MM.1S (cell line): ENCODE measurements around the gene COL27A1.

Source experiments
- DNase-seq: peaks from one replicate; pipeline ENCODE4 v3.0.0-alpha.2; 2015
- H2AFZ ChIP-seq: fragments of 300-600 bp; sonication (generic); 2 replicates; pipeline ENCODE4 v1.6.0; 2016; ENCODE audit warnings: antibody characterized with exemption, low read length
- H3F3A ChIP-seq: fragments of 300-600 bp; sonication (generic); 2 replicates; pipeline ENCODE4 v1.6.1; 2016; ENCODE audit warnings: mild to moderate bottlenecking, antibody characterized with exemption, low read length, moderate library complexity, mixed read lengths; ENCODE audit not compliant: insufficient read depth
- H3K27ac ChIP-seq: fragments of 300-600 bp; sonication (generic); 2 replicates; pipeline ENCODE4 v1.5.1; 2016; ENCODE audit warnings: mild to moderate bottlenecking, low read length
- H3K27me3 ChIP-seq: fragments of 300-600 bp; sonication (generic); replicated peaks from 2 replicates; pipeline ENCODE4 v1.6.0; 2016; ENCODE audit warnings: low read length; ENCODE audit not compliant: insufficient read depth
- H3K36me3 ChIP-seq: fragments of 300-600 bp; sonication (generic); replicated peaks from 2 replicates; pipeline ENCODE4 v1.6.1; 2016; ENCODE audit warnings: mild to moderate bottlenecking, low read length, mixed read lengths; ENCODE audit not compliant: insufficient read depth
- H3K4me1 ChIP-seq: fragments of 300-600 bp; sonication (generic); 2 replicates; pipeline ENCODE4 v1.6.1; 2016; ENCODE audit warnings: low read length, mixed read lengths
- H3K4me2 ChIP-seq: fragments of 300-600 bp; sonication (generic); 2 replicates; pipeline ENCODE4 v1.6.0; 2016; ENCODE audit warnings: low read depth, low read length
- H3K4me3 ChIP-seq: fragments of 300-600 bp; sonication (generic); 2 replicates; pipeline ENCODE4 v1.5.1; 2016; ENCODE audit warnings: low read length, mixed read lengths
- H3K79me2 ChIP-seq: fragments of 300-600 bp; sonication (generic); 2 replicates; pipeline ENCODE4 v1.6.1; 2016; ENCODE audit warnings: mixed run types, low read length, mixed read lengths
- H3K9ac ChIP-seq: fragments of 300-600 bp; sonication (generic); 2 replicates; pipeline ENCODE4 v1.6.1; 2016; ENCODE audit warnings: low read length, mixed read lengths
- H3K9me2 ChIP-seq: fragments of 300-600 bp; sonication (generic); replicated peaks from 2 replicates; pipeline ENCODE4 v1.6.1; 2016; ENCODE audit warnings: mild to moderate bottlenecking, low read length, mixed read lengths; ENCODE audit not compliant: insufficient read depth
- H3K9me3 ChIP-seq: fragments of 300-600 bp; sonication (generic); replicated peaks from 2 replicates; pipeline ENCODE4 v1.6.1; 2016; ENCODE audit warnings: mild to moderate bottlenecking, low read length, mixed read lengths; ENCODE audit not compliant: insufficient read depth
- H4K20me1 ChIP-seq: fragments of 300-600 bp; sonication (generic); 2 replicates; pipeline ENCODE4 v1.6.1; 2016; ENCODE audit warnings: mild to moderate bottlenecking, low read length, moderate library complexity, mixed read lengths; ENCODE audit not compliant: insufficient read depth
- EZH2 ChIP-seq: fragments of 300-600 bp; sonication (generic); optimal IDR thresholded peaks from 2 replicates; pipeline ENCODE3; 2017; ENCODE audit warnings: low read depth, mild to moderate bottlenecking, antibody characterized with exemption, low read length, mixed read lengths
- EZH2phosphoT487 ChIP-seq: fragments of 300-600 bp; sonication (generic); IDR thresholded peaks from 2 replicates; pipeline ENCODE4 v1.6.1; 2018; ENCODE audit warnings: antibody characterized with exemption, low read length
- TF ChIP-seq, protein P1 (sequence below): fragments of 300-600 bp; sonication (generic); IDR thresholded peaks from 2 replicates; pipeline ENCODE4 v1.5.1; 2016; ENCODE audit warnings: antibody characterized with exemption, low read length, mixed read lengths

COL27A1 gene

DNA sequence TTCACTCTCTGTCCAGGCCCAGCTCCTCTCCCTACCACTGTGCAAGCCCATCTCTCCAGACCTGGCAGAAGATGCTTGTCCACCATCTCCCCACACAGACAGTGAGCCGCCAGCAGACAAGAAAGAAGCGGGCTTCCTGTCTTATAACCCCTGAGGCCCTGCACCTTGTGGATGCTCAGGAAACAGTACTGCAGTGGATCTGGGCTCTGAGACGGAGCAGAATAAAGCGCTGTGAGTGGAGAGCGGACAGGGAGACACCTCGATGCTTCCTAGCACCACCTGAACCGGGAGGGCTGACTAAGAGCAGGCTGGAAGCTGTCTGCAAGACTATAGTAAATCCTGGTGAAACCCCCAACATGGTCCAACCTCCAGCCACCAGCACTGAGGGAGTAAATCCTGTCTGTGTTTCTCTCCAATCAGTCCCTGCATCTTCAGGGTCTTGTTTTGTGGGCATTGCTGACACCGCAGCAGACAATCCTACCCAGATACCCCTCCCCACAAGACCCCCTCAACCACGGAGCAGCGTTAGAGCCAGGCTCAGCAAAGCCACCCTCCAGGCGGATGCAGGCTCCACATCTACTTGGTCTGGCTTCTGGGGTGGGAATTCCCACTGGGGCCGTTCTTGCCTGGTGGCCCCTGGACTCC lies 193.0 kb downstream of the COL27A1 start:
- no peak overlapping the region for H3K27ac ChIP-seq
- H3K79me2 ChIP-seq: peaks cover 6% of the 10 kb centered on the region; the same call in 1 of the 2 replicates
- H3K4me2 ChIP-seq: no peak overlapping the region
- no peak for DNase-seq
- peaks cover 23% of the 10 kb centered on the region for H3K36me3 ChIP-seq
- no peak overlapping the region for H2AFZ ChIP-seq
- H4K20me1 ChIP-seq: no peaks in the 10 kb centered on the region
- TF ChIP-seq, protein P1, sequence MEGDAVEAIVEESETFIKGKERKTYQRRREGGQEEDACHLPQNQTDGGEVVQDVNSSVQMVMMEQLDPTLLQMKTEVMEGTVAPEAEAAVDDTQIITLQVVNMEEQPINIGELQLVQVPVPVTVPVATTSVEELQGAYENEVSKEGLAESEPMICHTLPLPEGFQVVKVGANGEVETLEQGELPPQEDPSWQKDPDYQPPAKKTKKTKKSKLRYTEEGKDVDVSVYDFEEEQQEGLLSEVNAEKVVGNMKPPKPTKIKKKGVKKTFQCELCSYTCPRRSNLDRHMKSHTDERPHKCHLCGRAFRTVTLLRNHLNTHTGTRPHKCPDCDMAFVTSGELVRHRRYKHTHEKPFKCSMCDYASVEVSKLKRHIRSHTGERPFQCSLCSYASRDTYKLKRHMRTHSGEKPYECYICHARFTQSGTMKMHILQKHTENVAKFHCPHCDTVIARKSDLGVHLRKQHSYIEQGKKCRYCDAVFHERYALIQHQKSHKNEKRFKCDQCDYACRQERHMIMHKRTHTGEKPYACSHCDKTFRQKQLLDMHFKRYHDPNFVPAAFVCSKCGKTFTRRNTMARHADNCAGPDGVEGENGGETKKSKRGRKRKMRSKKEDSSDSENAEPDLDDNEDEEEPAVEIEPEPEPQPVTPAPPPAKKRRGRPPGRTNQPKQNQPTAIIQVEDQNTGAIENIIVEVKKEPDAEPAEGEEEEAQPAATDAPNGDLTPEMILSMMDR: no peak
- TF ChIP-seq EZH2 (no peak), EZH2phosphoT487 (no peak)
- H3K9me2 ChIP-seq: no peaks in the 10 kb centered on the region
- H3F3A ChIP-seq: no peaks in the 10 kb centered on the region
- H3K4me3 ChIP-seq: no peak overlapping the region
- H3K27me3 ChIP-seq: no peaks in the 10 kb centered on the region
- H3K4me1 ChIP-seq: no peaks in the 10 kb centered on the region
- H3K9me3 ChIP-seq: no peaks in the 10 kb centered on the region
- H3K9ac ChIP-seq: no peak overlapping the region

DNA sequence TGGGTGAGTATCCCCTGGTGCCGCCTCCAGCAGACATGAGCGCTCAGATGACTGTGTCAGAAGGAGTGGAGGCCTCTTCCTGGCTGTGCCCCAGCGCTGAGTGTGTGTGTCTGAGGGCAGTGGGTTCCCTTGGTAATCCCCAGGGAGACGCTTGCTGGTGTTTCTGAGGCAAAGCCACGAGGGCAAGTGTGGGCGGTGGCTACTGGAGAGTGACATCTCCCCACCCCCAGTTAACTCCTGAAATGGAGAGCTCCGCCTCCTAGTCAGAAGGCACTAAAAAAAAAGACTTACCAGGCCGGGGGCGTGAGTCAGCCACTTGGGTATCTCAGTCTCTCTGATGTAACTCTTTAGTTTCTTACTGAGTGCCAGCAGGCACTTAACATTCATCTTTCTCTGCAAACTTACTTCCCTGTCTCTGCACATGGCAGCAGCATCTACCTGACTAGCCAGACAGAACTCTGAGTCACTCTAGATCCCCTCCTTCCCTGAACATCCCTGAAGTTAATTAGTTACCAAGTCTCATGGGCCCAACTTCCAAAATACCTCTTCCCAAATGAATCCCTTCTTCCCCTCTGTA lies 193.7 kb downstream of the COL27A1 start:
- 0 out of 2 replicates have a peak, but pooled peaks cover 2% of the 10 kb centered on the region for H3F3A ChIP-seq
- H3K4me1 ChIP-seq: no peaks in the 10 kb centered on the region
- no peak overlapping the region for H3K9ac ChIP-seq
- H3K27ac ChIP-seq: no peak overlapping the region
- no peak for DNase-seq
- H3K9me3 ChIP-seq: no peaks in the 10 kb centered on the region
- H2AFZ ChIP-seq: no peak overlapping the region
- TF ChIP-seq, protein P1: no peak
- TF ChIP-seq EZH2 (no peak), EZH2phosphoT487 (no peak)
- H3K4me2 ChIP-seq: no peak overlapping the region
- H3K27me3 ChIP-seq: no peaks in the 10 kb centered on the region
- no peaks in the 10 kb centered on the region for H3K9me2 ChIP-seq
- no peak overlapping the region for H3K4me3 ChIP-seq
- H3K36me3 ChIP-seq: peaks cover 24% of the 10 kb centered on the region
- no peaks in the 10 kb centered on the region for H4K20me1 ChIP-seq
- peaks cover 9% of the 10 kb centered on the region; the same call in 1 of the 2 replicates for H3K79me2 ChIP-seq

DNA sequence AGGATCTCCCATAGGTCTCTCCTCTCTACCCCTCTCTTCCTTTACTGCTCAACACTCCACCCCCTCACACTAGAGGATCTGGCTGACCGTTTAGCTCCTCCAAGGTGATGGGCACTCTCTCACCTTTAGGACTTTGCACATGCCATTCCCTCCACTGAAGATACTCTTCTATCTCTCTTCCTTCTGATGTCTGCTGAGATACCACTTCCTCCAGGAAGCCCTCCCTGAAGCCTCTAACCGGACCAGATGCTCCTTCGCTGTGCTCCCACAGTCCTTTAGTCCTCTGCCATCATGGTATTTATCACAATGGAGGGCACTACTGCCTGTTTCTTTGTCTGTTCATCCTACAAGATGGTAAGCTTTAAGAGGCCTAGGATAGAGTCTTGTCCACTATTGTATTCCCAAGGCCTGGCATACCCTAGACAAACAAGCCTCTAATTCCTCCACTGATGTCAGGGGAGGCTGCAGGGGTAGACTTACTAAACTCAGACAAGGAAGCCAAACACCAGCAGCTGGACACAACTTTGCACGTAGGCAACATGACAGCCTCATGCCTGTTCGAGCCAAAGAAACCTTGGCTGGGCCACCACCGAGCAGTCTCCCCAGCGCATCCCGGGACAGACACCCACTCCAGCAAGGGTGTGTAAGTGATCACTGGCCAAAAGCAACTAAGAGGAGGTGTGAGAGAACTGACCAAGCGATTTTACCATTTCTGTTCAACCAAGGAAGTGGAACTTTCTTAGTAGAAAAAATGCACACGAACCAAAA lies 194.6 kb downstream of the COL27A1 start:
- no peak for TF ChIP-seq EZH2
- no peak for TF ChIP-seq EZH2phosphoT487
- TF ChIP-seq, protein P1: no peak
- H3K9ac ChIP-seq: no peak overlapping the region
- H3K4me1 ChIP-seq: no peaks in the 10 kb centered on the region
- H3K9me2 ChIP-seq: no peaks in the 10 kb centered on the region
- H3F3A ChIP-seq: 0 out of 2 replicates have a peak, but pooled peaks cover 4% of the 10 kb centered on the region
- H2AFZ ChIP-seq: no peak overlapping the region
- no peaks in the 10 kb centered on the region for H3K9me3 ChIP-seq
- peaks cover 26% of the 10 kb centered on the region for H3K36me3 ChIP-seq
- H4K20me1 ChIP-seq: no peaks in the 10 kb centered on the region
- H3K79me2 ChIP-seq: peaks cover 9% of the 10 kb centered on the region; the same call in 1 of the 2 replicates
- DNase-seq: no peak
- no peak overlapping the region for H3K4me3 ChIP-seq
- no peak overlapping the region for H3K27ac ChIP-seq
- H3K27me3 ChIP-seq: no peaks in the 10 kb centered on the region
- no peak overlapping the region for H3K4me2 ChIP-seq
